Measurements from ENCODE around the gene NCOA3.
"Not testable (repeated sequence)": the region's sequence is repeated elsewhere in the genome, so short reads cannot be mapped to it uniquely, and the experiment has no call there.

NCOA3 gene

DNA sequence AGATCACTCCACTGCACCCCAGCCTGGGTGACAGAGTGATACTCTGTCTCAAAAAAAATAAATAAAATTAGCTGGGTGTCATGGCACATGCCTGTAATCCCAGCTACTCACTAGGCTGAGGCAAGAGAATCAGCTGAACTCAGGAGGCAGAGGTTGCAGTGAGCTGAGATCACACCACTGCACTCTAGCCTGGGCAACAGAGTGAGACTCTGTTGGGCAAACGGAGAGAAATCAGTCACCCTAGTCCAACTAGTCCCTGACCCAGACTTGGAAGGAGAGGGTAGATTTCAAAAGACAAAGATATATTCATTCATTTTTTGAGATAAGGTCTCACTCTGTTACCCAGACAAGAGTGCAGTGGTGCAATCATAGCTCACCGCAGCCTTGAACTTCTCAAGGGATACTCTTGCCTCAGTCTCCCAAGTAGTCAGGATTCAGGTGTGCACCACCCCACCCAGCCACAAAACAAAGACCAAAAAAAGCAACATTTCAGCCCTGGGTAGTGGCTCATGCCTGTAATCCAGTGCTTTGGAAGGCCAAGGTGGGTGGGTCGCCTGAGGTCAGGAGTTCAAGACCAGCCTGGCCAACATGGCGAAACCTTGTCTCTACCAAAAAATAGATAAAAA lies 26.2 kb upstream of the NCOA3 start:
- no peak for DNase-seq

DNA sequence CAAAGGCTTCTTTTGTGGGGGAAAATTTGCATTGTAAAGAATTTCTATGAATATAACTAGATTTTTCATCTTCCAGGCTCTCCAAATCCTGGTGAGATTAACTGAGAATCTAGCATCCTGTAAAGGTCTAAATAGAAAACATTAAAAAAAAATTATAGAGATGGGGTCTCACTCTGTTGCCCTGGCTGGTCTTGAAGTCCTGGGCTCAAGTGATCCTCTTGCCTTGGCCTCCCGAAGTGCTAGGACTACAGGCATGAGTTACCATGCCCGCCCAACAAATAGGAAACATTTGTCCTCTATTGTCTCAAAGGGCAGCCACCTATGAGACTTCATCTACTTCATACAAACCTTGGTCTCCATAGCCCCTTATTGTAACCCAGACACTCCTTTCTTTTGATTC lies 25.2 kb upstream of the NCOA3 start:
- no peak for DNase-seq

DNA sequence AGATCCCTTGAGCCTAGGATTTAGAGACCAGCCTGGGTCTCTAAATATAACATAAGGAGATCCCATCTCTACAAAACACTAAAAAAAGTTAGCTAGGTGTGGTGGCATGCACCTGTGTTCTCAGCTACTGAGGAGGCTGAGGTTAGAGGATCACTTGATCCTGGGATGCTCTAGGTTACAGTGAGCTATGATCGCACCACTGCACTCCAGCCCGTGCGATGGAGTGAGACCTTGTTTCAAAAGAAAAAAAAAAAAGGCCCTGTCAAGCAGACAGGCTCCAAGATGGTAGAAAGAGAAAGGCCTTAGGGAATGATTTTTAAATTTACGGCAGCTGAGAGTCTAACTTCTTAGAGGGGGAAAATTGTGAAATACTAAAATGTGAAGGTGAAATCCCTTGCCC lies 22.6 kb upstream of the NCOA3 start:
- DNase-seq = no peak

DNA sequence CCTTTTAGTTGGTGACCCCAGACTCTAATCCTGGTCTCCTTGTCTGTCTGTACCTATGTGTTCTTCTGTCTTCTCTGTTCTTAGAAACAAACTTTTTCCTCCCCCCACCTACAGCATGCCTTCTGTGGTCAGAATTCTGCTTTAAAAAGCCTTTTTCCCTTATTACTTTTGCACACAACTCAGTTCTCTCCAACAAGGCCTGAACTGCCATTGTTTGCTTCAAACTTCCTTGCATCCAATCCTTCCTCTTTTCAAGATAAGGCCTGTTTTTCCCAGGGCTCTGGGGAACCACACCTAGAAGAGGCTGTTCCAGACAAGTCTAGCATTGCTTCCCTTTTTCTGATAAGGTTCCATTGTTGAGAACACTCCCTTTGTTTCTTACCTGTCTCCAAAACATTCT lies 22.2 kb upstream of the NCOA3 start:
- DNase-seq = no peak

DNA sequence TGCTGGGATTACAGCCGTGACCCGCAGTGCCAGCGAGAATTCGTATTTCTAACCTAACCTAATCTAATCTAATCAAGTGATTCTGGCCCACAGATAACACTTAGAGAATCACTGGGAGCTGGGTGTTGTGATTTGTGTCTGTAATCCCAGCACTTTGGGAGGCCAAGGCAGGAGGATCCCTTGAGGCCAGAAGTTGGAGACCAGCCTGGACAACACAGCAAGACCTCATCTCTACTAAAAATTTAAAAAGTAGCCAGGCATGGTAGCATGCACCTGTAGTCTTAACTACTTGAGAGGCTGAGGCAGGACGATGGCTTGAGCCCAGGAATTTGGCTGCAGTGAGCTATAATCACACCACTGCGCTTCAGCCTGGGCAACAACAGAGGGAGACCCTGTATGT lies 21.4 kb upstream of the NCOA3 start:
- no peak for DNase-seq

GRCh38 chr20:47480705-47481104 lies 21.0 kb upstream of the NCOA3 start:
- no peak for DNase-seq

DNA sequence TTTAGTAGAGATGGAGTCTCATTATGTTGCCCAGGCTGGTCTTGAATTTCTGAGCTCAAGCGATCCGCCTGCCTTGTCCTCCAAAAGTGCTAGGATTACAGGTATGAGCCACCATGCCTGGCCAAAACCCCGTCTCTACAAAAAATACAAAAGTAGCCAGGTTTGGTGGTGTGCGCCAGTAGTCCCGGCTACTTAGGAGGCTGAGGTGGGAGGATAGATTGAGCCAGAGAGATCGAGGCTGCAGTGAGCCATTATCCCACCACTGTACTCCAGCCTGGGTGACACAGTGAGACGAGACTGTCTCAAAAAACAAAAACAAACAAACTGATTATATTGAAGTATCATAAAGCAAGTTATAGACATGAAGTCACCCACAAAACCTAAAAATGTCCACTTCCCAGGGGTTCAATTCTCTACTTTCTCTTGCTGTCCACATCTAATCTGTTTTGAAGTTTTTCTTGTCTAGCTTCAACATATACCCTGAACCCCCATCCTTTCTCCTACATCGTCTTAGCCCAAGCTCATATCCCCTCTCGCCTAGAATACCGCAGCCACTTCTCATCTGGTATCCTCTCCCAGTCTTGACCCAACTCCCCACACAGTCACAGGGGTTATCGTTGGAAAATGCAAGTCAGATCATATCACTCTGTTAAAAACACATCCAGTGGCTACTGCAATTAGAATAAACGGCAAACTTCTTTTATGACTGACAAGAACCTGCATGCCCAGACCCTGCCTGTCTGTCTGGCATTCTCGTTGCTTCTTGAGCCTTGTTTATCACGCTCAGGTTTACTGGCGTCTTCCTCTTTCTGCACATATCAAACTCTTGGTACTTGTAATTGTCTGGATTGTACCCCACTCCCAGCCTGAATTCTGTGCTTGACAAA lies 20.1 kb upstream of the NCOA3 start:
- DNase-seq = no peak

- no peak for DNase-seq
These were observed 19.0 kb upstream of the NCOA3 start for GRCh38 chr20:47482705-47483104.

DNA sequence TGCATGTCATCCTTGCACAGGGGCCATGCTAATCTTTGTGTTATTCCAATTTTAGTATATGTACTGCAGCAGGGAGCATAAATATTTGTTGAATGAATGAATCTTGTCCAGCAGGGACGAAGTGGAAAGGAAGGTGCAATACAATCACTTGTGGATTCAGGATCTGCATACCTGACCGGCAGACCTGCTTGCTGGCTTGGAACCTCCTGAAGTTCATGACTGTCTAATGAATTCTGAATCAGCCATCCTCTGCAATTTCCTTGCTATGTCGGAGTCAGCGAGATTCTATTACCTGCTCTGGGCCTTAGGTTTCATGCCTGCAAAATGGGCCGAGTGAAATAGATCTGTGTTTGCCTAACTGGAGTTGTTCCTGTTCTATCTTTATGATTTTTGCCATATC lies 17.4 kb upstream of the NCOA3 start:
- DNase-seq = no peak

GRCh38 chr20:47487175-47487917 lies 14.3 kb upstream of the NCOA3 start:
- DNase-seq = no peak

- DNase-seq = no peak
These were observed 12.2 kb upstream of the NCOA3 start for GRCh38 chr20:47489448-47489872.

- DNase-seq = no peak
These were observed 10.9 kb upstream of the NCOA3 start for GRCh38 chr20:47490795-47491194.

- DNase-seq = no peak
These were observed 9.4 kb upstream of the NCOA3 start for GRCh38 chr20:47492284-47492683.

DNA sequence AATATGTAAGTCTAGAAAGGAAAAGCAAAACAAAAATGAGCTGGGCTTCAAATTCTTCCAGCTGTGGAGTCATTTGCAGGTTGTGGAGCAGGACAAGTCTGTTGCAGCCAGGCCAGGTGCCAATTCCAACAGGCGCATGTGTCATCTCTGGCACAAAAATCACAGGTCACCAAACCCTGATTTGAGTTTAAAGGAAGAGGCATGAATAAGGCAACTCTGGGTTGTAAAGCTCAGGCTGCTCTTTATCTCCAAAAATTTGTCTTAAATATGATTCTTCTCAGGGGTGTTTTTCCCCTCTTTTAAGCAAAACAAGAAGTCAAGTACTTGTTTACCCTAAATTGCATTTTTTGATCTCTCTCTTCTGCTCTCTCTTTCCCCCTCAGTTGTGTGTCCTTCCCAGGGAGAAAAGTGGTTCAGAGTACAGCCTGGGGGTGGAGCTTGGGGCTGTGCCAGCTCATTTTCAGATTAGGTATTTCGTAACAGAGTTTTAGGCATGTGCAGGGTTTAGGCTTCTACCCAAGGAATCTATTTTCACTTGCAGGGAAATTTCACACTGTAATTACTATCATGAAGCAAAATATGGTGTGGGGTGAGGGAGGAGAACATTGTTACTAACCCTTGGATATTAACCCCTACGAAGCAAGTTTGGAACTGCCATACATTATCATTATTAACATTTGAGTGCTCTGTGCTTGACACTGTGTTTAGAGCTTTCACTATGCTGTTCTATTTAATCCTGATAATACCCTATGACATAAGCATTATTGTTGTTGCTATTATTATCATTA lies 8.3 kb upstream of the NCOA3 start:
- DNase-seq = peak; percentile 79

GRCh38 chr20:47493963-47494293 lies 7.8 kb upstream of the NCOA3 start:
- DNase-seq = peak; percentile 44

- not testable (repeated sequence) for DNase-seq
These were observed 7.1 kb upstream of the NCOA3 start for GRCh38 chr20:47494606-47495005.

- DNase-seq = no peak
These were observed 5.6 kb upstream of the NCOA3 start for GRCh38 chr20:47496118-47496517.

- no peak for DNase-seq
These were observed 3.1 kb upstream of the NCOA3 start for GRCh38 chr20:47498606-47499005.

- no peak for DNase-seq
These were observed 2.6 kb upstream of the NCOA3 start for GRCh38 chr20:47499053-47499452.

DNA sequence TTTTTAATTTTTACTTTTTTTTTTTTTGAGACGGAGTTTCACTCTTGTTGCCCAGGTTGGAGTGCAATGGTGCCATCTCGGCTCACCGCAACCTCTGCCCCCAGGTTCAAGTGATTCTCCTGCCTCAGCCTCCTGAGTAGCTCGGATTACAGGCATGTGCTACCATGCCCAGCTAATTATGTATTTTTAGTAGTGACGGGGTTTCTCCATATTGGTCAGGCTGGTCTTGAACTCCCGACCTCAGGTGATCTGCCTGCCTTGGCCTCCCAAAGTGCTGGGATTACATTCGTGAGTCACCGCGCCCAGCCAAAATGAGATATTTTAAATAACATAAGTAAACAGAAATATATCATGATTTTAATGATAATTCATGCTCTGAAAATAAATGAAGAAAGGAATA lies 1.6 kb upstream of the NCOA3 start:
- not testable (repeated sequence) for DNase-seq

GRCh38 chr20:47500554-47500953 lies 1.1 kb upstream of the NCOA3 start:
- DNase-seq = peak; percentile 34

DNA sequence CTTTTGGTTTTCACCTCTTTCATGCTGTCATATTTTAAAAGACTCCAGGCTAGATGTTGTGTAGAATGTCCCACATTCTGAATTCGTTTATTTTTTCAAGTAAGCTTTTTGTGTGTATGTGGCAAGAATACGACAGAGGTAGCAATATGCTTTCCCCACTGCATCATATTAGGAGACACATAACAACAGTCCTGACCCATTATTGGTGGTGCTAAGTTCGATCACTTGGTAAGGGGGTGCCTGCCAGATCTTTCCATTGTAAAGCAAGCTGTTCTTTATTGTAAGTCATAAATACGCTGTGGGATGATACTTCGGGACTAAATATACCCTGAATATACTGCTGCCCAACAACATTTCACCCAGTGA lies 588 bp upstream of the NCOA3 start:
- no peak for DNase-seq
